GM19452 (cell line): ENCODE results near the gene SATB1.
"Not testable (repeated sequence)": the region's sequence is repeated elsewhere in the genome, so short reads cannot be mapped to it uniquely, and the experiment has no call there.

ENCODE experiments used
- ATAC-seq: cut with Tn5 transposase; IDR thresholded peaks from one replicate; pipeline ENCODE4 v1.9.1; 2021; ENCODE audit not compliant: unreplicated experiment

The SATB1 gene

DNA sequence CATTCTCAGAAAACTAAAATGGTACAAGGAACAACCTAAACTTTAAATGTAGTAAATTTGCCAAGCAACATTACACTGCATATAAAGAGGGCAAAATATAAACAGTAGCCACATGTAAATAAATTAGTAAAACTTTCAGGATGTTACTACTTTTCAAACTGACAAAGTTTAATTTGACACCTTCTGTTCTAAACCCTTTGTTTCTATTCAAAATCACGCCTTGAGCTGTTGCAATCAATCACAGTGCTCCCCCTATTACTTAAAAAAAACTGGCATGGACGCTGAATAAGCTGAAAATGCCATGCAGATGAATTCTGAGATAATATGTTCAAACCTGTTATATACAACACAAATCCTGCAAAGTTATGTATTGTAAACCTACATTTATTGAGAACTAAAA, 69.3 kb downstream of the SATB1 start:
- no peak for ATAC-seq

DNA sequence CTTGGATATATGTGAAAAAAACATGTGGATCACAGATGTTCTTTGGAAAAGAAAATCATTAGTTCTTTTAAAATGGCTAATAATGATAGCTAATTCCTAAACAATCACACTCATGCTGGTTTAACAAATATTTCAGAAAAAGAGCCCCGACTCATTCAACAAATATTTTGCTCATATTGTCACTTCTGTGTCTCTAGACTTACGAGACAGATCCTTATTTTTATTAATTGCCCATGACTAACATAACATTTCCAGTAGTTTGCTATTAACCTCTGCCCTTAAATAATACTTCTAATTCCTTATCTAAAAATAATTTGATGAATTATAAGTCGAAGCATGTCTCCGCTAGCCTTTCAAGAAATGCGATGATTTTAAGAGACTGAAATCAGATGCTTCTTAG, 70.4 kb downstream of the SATB1 start:
- no peak for ATAC-seq

DNA sequence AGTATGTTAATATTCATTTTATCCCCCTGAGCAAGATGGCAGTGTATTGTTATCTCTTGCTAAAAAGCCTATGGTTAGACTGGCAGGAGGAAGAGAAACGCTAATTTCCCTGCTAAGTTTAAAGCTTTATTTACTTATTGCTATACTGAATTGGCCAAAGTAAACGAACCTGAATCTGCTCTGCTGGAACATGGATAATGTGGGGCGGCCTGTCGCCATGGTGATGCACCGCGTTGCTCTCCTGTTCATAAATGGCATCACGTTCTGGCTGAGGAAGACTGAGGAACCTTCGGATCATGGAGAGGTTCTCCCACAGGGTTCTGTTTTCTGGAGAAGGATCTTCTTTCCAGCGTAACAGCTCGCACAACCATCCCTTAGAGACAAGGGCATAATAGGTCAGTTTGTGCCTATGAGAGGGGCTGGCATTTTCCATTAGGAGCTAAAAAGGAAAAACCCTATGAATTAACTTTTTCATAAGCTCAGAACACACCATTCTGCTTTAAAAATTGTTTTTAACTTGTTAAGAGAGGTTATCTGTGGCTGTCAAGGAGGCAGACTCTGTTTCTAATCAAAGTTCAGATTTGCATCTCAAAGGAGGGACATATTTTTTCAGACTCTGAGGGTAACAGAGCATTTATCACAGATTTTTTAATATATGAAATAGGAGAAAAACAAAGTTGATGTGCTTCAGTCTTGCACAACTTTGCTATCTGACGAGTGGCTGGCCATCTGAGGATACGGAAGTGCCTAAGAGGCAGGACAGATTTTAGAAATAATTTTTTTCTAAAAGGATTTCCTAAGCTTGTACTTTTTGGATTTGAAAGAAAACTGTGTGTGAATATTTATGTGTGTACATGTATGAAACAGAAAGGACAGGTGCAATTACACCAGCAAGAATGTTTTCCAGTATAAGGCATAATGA, 73.1 kb downstream of the SATB1 start:
- ATAC-seq = no peak

DNA sequence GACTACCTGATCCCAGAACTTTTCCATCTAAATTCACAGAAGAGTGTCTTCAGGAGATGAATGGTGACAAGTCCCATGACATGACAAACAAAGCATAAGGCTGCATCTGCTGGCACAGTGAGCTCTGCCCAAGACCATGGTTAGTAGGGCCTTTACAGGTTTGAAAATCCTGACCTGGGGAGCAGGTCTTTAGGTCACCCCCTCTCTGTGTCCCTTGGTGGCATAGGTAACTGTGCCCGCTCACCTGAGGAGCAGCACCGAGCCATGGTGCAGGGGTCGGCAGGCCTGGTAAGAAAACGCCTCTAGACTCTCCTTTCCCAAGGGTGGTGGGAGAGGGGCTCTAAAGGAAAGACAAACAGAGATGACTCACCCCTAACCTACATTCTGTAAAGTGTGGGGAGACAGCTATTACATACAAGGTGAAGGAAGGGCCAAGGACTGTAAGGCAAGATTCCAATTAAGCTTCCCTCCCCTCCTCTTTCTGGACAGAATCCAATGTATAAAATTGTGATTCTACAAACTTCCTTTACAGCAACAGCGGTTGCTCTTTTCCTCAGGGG, 74.0 kb downstream of the SATB1 start:
- ATAC-seq = no peak

DNA sequence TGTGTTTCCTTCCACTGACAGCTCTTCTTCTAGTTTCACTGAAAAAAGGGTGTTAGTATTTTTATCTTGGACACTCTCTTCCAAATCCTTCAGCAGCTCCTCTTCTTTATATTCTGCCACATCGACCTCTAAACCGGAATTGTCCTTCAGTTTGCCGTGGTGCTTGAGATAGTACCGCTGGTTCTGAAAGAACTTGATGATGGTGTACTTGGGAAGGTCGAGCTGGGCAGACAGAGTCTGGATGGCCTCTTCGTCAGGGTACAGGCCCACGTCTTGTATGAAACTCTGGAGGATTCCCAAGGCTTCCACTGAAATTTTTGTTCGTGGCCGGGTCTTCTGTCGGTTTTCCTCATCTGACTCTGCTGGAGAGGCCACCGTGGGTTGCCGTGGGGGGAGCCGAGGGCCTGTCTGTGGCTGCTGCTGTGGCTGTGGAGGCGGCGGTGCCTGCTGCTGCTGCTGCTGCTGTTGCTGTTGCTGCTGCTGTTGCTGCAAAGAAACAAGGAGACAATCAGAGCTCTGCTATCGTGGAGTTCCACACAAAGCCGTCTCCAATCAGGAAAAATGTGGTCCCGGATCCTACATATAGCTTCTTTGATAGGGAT, 75.8 kb downstream of the SATB1 start:
- no peak for ATAC-seq

DNA sequence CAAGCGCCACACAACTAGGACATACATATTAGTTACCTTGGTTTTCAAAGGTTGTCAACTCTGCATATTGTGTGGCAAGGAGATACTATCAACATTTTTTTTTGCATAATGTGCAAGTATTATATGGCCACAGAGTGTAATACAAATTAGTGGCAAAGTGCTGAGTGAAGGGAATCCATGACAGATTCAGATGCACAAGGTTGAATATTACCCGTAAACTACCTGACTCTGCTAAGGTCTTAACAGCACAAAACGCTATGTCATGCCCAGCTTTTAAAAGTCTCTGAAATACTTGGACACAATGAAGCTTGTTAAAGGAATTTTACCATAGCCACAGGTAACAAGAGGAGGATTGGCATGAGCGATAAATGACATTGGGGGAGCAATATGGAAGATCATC, 79.0 kb downstream of the SATB1 start:
- no peak for ATAC-seq

DNA sequence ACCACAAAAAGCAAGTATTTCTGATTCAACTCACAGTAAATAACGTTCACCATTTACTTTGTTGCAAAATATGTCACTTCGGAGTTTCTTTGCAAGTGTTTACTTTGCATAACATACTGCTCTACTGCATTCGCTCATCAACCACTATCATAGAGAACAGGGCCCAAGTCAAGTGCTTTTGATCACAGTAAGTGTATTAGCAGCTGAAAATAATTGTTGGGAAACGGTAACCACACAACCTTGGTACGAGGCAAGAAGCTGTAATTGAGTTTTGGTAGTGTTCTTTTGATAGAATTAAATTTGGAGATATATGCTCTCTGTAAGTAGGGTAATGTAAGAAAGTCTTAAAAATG, 80.1 kb downstream of the SATB1 start:
- no peak for ATAC-seq

DNA sequence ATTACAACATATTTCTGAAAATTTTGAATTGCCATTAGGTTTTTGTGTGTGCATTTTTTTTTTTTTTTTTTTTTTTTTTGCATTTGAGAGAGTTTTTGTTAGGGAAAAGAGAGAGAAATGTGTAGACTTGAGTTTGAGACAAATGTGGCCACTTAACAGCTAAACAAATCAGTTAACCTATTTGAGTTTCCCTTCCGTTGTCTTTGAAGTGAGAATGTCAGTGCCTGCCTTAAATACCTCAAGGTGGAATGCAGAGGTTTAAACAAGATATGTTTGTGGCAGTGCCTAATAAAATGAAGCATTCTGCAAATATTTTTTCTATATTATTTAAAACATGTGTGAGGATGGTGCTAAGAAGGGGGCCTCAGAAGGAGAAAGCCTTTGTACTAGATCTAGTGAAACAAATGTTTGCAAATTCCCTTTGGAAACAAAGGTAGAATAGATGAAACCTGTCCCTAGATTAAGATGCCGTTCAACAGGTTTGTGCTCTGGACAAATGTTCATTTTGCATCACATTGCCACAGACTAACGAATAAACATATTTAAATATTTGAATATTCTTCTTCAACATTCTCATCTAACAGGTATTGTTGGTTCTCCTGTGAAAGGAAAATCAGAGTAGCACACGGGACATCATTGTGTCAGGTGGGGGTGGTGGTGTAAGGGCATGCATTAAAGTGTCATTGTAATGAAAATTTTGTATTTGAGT, 80.7 kb downstream of the SATB1 start:
- no peak for ATAC-seq

DNA sequence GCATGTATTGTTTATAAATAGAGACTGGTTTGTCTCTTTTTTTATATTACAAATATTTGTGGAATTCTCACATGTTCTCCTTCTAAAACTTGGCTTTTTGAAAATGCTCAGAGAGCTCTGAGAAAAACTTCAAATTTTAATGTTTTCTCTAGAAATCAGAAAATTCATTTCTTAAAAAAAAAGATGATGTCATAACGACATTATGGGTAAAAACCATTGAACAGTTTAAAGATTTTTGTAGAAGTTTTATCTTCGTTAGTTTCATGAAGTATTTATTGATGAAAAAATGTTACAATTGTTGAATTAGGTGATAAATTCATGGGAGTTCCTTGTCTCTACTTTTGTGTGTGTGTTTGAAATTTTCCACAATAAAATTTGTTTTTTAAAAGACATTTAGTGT, 81.3 kb downstream of the SATB1 start:
- ATAC-seq = no peak

DNA sequence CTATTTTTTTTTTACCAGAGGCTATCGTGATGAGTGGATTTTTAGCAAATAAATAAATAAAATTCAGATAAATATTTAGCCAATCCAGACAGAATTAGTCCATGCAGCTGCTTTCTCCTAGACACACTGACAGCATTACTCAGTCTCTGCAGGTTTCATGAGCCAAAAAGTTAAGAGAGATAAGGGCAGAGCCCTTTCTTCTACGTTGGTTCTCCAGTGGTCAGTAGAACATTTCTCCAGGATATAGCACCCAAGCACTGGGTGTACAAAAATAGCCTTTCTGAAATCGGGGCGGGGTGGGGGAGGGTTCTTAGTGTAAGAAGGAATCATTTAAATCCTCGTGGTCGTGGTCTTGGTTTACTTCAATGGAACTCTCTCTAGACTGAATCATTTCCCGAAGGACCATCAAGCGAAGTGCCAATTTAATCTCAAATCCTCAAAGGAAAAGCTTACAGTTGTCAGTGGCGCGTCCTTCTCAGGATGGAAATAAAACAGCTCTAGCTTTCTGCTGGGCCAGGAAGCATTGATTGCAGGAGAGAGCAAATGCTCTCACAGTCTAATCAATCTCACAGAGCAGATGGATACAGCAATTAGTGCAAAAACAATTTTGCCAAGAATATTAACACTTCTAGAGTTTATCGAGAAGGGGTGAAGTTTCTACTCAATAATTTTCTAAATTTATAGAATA, 86.2 kb downstream of the SATB1 start:
- no peak for ATAC-seq

DNA sequence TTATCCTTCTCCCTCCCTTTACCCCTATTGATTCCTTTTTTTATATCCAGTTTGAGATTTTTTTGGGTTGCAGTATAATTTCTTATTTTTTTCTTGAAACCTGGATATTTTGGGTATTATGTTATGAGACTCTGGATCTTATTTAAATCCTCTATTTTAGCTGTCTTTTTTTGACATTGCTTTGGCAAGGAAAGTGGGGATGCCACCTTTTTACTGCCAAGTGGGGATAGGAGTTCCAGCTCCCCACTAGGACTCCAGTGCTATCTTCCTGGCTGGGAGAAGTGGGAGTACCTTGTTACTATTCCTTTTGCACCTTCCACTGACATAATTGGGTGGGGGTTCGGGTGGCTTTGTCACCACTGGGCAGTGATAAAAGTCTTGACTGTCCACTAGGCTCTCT, 87.9 kb downstream of the SATB1 start:
- no peak for ATAC-seq

DNA sequence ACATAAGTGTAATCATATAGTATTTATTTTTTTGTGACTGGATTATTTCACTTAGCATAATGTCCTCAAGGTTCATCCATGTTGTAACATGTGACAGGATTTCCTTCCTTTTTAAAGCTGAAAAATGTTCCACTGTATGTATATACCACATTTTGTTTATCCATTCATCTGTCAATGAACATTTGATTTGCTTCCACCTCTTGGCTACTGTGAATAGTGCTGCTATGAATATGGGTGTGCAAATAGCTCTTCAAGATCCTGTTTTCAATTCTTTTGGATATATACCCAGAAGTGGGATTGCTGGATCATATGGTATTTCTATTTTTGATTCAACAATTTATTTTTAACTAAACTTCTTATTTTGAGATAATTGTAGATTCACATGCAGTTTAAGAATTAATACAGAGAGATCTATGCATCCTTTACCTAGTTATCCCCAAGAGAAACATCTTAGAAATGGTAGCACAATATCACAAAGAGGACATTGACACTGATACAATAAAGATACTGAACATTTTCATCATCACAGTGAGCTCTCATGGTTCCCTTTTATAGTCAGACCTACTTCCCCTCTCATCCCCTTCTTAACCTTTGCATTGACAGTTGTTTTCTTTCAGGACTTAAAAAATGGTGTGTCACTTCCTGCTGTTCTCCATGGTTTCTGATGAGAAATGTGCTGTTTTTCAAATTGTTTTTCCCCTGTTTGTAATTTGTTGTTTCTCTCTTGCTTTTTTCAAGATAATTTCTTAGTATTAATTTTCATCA, 90.1 kb downstream of the SATB1 start:
- no peak for ATAC-seq

DNA sequence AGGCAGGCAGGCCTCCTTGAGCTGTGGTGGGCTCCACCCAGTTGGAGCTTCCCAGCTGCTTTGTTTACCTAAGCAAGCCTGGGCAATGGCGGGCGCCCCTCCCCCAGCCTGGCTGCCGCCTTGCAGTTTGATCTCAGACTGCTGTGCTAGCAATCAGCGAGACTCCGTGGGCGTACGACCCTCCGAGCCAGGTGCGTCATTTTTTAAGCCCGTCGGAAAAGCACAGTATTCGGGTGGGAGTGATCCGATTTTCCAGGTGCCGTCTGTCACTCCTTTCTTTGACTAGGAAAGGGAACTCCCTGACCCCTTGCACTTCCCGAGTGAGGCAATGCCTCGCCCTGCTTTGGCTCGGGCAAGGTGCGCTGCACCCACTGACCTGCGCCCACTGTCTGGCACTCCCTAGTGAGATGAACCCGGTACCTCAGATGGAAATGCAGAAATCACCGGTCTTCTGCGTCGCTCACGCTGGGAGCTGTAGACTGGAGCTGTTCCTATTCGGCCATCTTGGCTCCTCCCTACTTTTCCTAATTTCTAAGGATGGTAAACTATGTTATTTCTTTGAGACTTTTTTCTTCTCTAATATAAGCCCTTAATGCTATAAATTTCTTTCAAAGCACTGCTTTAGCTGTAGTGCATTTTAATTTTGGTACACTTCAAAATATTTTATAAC, 94.2 kb downstream of the SATB1 start:
- ATAC-seq = not testable (repeated sequence)

DNA sequence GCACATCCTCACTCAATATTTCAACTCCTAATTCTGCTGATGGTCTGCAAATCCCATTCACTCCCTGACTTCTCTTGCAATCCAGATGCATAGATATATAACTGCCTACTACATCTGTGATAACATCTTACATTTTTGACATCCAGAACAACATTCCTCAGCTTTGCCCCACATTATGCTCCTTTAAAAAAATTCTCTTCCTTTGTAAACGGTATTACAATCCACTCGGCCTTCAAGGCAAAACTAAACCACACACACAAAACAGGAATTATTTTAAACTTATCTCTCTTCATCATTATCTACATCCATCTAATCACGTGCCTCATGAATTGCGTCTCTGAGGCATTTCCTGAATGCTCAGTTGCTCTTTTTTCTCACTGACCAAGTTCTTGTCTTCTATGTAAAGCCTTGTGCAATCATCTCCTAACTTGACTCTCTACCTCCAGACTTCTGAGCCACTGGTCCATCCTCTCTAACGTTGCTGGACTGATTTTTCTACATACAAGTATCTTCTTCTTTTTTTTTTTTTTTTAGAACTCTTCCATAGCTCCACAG, 117.0 kb downstream of the SATB1 start:
- no peak for ATAC-seq

DNA sequence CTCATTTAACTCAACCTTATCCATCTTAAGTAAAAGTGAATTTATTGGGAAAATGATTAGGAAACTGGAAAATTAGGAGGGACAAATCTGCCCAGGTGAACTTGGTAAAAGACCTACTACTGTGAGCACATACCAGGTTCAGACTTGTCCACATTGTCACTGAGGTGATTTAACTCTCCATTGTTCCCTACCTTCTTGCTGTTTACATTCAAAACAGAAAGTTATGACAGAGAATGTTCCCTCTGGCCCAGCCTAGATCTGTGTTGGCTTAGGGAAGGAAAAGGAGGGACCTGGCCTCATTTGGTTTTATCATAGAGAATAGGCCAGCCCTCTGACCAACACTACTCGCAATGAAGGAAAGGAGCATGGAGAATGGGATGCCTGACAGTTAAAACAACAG, 117.6 kb downstream of the SATB1 start:
- ATAC-seq = no peak

DNA sequence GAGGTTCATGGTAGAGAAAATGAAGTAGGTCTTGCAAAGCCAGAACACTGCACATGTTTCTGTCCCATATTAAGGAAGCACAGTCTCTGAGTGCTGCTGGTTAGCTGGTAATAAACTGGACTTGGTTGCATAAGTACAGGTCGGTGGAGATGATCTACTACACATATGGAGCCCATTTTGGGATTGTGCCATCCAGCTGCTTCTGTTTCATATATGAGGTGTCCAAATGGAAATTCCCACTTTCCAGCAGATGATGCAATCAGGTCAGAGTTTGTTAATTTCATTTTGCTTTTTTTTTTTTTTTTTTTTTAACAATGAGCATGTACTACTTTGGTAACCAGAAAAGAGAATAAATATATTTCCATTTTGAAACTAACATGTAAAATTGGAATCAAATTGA, 122.6 kb downstream of the SATB1 start:
- ATAC-seq = no peak

DNA sequence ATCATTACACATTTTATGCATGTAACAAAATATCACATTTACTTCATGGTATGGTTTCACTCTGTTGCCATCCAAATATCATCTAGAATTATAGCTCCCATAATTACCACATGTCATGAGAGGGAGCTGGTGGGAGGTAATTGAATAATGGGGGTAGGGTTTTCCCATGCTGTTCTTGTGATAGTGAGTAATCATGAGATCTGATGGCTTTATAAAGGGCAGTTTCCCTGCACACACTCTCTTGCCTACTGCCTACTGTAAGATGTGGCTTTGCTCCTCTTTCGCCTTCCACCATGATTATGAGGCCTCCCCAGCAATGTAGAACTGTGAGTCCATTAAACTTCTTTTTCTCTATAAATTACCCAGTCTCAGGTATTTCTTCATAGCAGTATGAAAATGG, 123.4 kb downstream of the SATB1 start:
- ATAC-seq = no peak

DNA sequence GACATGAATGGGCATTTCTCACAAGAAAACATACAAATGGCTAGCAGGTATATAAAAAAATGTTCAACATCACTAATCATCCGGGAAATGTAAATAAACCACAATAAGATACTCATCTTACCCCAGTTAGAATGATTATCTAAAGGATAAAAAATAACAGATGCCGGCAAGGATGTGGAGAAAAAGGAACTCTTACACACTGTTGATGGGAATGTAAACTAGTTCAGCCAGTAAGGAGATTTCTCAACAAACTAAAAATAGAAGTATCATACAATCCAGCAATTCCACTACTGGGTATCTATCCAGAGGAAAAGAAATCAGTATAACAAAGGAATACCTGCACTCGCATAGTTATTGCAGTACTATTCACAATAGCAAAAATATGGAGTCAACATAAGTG, 124.2 kb downstream of the SATB1 start:
- ATAC-seq = no peak

DNA sequence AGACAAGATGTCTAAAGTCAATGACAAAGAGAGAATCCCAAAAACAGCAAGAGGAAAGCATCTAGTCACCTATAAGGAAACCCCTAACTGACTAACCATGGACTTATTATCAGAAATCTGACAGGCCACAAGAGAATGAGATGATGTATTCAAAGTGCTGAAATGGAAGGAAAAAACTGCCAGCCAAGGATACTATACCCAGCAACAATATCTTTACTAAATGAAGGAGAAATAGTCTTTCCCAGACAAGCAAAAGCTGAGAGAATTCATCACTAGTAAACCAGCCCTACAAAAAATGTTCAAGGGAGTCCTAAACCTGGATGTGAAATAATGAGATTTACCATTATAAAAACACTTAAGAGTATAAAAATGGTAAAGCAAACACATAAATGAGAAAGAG, 128.0 kb downstream of the SATB1 start:
- no peak for ATAC-seq
